ENCODE measurements around the gene CAPN12. TPM values are rescaled to one million over a fixed set of nuclear protein-coding genes. Genes with fewer than 3 reads are reported as not detected.

CAPN12 gene
- total and polyA plus RNA-seq, 10 of the 15 experiments (the other 5 are each of a cell fraction or from before 2014, with no cell fraction given), result 0.64 to 4.6 (median 2.0) TPM

DNA sequence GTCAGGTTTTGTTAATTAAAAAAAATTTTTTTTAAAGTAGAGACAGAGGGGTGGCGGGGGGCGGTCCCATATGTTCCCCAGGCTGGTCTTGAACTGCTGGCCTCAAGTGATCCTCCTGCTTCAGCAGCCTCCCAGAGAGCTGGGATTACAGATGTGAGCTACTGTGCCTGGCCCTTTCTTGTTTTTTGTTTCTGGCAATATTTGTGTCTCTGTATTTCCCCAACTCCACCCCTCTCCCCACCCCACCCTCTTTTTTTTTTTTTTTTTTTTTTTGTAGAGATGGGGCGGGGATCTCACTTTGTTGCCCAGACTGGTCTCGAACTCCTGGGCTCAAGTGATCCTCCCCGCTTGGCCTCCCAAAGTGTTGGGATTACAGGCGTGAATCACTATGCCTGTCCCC is 600 bp upstream of the CAPN12 start:
- Histone ChIP-seq H3K9me3 (replicated peaks; ENCODE audit: control insufficient read depth, insufficient read depth, low read length) (no peaks in the 10 kb centered on the region), H3K4me3 (no peak overlapping the region), H3K4me2 (ENCODE audit: control insufficient read depth, insufficient read depth) (no peak overlapping the region), H3K79me2 (ENCODE audit: control insufficient read depth, insufficient read depth, low read length) (no peaks in the 10 kb centered on the region), H4K20me1 (ENCODE audit: control insufficient read depth, insufficient read depth) (no peaks in the 10 kb centered on the region), H3K27ac (ENCODE audit: control insufficient read depth, insufficient read depth) (no peak overlapping the region), H3K4me1 (ENCODE audit: control insufficient read depth, insufficient read depth, low read length) (no peaks in the 10 kb centered on the region), H2AFZ (ENCODE audit: control insufficient read depth, low read depth, low read length) (no peak overlapping the region), H3K27me3 (replicated peaks in 1 of 2; ENCODE audit: control insufficient read depth in 2 of 2, insufficient read depth in 2 of 2, low read length in 1 of 2) (no peaks in the 10 kb centered on the region), H3K36me3 (ENCODE audit: control insufficient read depth in 2 of 2, insufficient read depth in 2 of 2, low read length in 1 of 2) (no peaks in the 10 kb centered on the region), H3K9ac (ENCODE audit: control insufficient read depth, insufficient read depth, low read length) (no peak overlapping the region)
- no peak for FAIRE-seq
- no peak for ATAC-seq
- ChIA-PET CTCF (no interaction called here), POLR2A (no interaction called here), SMC1A (ENCODE audit: uncharacterized antibody, unreplicated experiment) (interaction anchor here (1.2 kb wide), 1 partner anchor 342 kb away, joined by 4 read pairs; the partner anchor contains the start of gene FAM98C), RAD21 (ENCODE audit: unreplicated experiment) (no interaction called here)
- WGBS (ENCODE audit: insufficient coverage, insufficient replicate concordance, low lambda C conversion rate, missing lambda C conversion rate), result 69% methylated on average over 4 of the region's 6 CpGs
- no peak for DNase-seq (ENCODE audit: low read depth, low spot score)
- BruUV-seq (replicated peaks), result no TSS peak
- intact Hi-C loops (cut with micrococcal nuclease; ENCODE audit: unreplicated experiment), result no loop called here
- in situ Hi-C loops (cut with MboI), result no loop called here
- TF ChIP-seq, protein P1, sequence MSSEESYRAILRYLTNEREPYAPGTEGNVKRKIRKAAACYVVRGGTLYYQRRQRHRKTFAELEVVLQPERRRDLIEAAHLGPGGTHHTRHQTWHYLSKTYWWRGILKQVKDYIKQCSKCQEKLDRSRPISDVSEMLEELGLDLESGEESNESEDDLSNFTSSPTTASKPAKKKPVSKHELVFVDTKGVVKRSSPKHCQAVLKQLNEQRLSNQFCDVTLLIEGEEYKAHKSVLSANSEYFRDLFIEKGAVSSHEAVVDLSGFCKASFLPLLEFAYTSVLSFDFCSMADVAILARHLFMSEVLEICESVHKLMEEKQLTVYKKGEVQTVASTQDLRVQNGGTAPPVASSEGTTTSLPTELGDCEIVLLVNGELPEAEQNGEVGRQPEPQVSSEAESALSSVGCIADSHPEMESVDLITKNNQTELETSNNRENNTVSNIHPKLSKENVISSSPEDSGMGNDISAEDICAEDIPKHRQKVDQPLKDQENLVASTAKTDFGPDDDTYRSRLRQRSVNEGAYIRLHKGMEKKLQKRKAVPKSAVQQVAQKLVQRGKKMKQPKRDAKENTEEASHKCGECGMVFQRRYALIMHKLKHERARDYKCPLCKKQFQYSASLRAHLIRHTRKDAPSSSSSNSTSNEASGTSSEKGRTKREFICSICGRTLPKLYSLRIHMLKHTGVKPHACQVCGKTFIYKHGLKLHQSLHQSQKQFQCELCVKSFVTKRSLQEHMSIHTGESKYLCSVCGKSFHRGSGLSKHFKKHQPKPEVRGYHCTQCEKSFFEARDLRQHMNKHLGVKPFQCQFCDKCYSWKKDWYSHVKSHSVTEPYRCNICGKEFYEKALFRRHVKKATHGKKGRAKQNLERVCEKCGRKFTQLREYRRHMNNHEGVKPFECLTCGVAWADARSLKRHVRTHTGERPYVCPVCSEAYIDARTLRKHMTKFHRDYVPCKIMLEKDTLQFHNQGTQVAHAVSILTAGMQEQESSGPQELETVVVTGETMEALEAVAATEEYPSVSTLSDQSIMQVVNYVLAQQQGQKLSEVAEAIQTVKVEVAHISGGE (CRISPR knock-in tag; IDR thresholded peaks at IDR 0.05), result no peak
- TF ChIP-seq HDAC6 (IDR thresholded peaks at IDR 0.05; ENCODE audit: unreplicated experiment) (no peak), DPF2 (IDR thresholded peaks at IDR 0.05) (no peak), NR2F1 (conservative IDR thresholded peaks at IDR 0.05) (no peak), MTA2 (IDR thresholded peaks at IDR 0.05; ENCODE audit: low read depth) (no peak), MXI1 (IDR thresholded peaks at IDR 0.05; ENCODE audit: low read depth, low read length) (no peak)
- TF ChIP-seq, protein P2, sequence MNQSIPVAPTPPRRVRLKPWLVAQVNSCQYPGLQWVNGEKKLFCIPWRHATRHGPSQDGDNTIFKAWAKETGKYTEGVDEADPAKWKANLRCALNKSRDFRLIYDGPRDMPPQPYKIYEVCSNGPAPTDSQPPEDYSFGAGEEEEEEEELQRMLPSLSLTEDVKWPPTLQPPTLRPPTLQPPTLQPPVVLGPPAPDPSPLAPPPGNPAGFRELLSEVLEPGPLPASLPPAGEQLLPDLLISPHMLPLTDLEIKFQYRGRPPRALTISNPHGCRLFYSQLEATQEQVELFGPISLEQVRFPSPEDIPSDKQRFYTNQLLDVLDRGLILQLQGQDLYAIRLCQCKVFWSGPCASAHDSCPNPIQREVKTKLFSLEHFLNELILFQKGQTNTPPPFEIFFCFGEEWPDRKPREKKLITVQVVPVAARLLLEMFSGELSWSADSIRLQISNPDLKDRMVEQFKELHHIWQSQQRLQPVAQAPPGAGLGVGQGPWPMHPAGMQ (IDR thresholded peaks at IDR 0.05; ENCODE audit: borderline replicate concordance), result no peak
- TF ChIP-seq, protein P3, sequence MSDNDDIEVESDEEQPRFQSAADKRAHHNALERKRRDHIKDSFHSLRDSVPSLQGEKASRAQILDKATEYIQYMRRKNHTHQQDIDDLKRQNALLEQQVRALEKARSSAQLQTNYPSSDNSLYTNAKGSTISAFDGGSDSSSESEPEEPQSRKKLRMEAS (IDR thresholded peaks at IDR 0.05; ENCODE audit: low read depth, low read length), result no peak
- TF ChIP-seq, protein P4, sequence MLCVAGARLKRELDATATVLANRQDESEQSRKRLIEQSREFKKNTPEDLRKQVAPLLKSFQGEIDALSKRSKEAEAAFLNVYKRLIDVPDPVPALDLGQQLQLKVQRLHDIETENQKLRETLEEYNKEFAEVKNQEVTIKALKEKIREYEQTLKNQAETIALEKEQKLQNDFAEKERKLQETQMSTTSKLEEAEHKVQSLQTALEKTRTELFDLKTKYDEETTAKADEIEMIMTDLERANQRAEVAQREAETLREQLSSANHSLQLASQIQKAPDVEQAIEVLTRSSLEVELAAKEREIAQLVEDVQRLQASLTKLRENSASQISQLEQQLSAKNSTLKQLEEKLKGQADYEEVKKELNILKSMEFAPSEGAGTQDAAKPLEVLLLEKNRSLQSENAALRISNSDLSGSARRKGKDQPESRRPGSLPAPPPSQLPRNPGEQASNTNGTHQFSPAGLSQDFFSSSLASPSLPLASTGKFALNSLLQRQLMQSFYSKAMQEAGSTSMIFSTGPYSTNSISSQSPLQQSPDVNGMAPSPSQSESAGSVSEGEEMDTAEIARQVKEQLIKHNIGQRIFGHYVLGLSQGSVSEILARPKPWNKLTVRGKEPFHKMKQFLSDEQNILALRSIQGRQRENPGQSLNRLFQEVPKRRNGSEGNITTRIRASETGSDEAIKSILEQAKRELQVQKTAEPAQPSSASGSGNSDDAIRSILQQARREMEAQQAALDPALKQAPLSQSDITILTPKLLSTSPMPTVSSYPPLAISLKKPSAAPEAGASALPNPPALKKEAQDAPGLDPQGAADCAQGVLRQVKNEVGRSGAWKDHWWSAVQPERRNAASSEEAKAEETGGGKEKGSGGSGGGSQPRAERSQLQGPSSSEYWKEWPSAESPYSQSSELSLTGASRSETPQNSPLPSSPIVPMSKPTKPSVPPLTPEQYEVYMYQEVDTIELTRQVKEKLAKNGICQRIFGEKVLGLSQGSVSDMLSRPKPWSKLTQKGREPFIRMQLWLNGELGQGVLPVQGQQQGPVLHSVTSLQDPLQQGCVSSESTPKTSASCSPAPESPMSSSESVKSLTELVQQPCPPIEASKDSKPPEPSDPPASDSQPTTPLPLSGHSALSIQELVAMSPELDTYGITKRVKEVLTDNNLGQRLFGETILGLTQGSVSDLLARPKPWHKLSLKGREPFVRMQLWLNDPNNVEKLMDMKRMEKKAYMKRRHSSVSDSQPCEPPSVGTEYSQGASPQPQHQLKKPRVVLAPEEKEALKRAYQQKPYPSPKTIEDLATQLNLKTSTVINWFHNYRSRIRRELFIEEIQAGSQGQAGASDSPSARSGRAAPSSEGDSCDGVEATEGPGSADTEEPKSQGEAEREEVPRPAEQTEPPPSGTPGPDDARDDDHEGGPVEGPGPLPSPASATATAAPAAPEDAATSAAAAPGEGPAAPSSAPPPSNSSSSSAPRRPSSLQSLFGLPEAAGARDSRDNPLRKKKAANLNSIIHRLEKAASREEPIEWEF (IDR thresholded peaks at IDR 0.05; ENCODE audit: insufficient replicate concordance, low read depth, low read length), result no peak
- TF ChIP-seq, protein P5, sequence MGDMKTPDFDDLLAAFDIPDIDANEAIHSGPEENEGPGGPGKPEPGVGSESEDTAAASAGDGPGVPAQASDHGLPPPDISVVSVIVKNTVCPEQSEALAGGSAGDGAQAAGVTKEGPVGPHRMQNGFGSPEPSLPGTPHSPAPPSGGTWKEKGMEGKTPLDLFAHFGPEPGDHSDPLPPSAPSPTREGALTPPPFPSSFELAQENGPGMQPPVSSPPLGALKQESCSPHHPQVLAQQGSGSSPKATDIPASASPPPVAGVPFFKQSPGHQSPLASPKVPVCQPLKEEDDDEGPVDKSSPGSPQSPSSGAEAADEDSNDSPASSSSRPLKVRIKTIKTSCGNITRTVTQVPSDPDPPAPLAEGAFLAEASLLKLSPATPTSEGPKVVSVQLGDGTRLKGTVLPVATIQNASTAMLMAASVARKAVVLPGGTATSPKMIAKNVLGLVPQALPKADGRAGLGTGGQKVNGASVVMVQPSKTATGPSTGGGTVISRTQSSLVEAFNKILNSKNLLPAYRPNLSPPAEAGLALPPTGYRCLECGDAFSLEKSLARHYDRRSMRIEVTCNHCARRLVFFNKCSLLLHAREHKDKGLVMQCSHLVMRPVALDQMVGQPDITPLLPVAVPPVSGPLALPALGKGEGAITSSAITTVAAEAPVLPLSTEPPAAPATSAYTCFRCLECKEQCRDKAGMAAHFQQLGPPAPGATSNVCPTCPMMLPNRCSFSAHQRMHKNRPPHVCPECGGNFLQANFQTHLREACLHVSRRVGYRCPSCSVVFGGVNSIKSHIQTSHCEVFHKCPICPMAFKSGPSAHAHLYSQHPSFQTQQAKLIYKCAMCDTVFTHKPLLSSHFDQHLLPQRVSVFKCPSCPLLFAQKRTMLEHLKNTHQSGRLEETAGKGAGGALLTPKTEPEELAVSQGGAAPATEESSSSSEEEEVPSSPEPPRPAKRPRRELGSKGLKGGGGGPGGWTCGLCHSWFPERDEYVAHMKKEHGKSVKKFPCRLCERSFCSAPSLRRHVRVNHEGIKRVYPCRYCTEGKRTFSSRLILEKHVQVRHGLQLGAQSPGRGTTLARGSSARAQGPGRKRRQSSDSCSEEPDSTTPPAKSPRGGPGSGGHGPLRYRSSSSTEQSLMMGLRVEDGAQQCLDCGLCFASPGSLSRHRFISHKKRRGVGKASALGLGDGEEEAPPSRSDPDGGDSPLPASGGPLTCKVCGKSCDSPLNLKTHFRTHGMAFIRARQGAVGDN (IDR thresholded peaks at IDR 0.05), result no peak

All from GM12878 (cell line).